ENCODE results near the gene PPP1R12A. TPM values are rescaled to one million over a fixed set of nuclear protein-coding genes. Genes with fewer than 3 reads are reported as not detected.

PPP1R12A gene
- total RNA-seq, 1 experiment from 2014 or later, result 52.0 TPM

GRCh38 chr12:79936670-79937069, 1.8 kb upstream of the PPP1R12A start:
- no peak for DNase-seq (ENCODE audit: low read depth, low spot score)
- POLR2A ChIA-PET, result interaction anchor here (1.4 kb wide), 1 partner anchor 14 kb away, joined by 4 read pairs; no protein-coding TSS in a partner anchor
- Histone ChIP-seq H3K4me1 (ENCODE audit: control insufficient read depth in 1 of 2, insufficient read depth in 2 of 2, low read length in 2 of 2) (peaks cover 3 to 15% of the 10 kb centered on the region in 2 experiments; a peak in 3 of 4 replicates), H3K9me3 (ENCODE audit: control insufficient read depth in 1 of 2, insufficient read depth in 1 of 2, low read depth in 1 of 2, low read length in 2 of 2) (no peaks in the 10 kb centered on the region), H3K4me2 (ENCODE audit: low read length) (peak overlapping the region; percentile 89; the same call in 1 of the 2 replicates), H3K4me3 (replicated peaks in 1 of 2; ENCODE audit: low read depth in 1 of 2, low read length in 2 of 2) (no peak overlapping the region), H3K27me3 (ENCODE audit: insufficient read depth, low read length) (no peaks in the 10 kb centered on the region), H4K20me1 (ENCODE audit: insufficient read depth) (no peaks in the 10 kb centered on the region), H2AFZ (ENCODE audit: low read depth, low read length, poor library complexity, severe bottlenecking) (no peak overlapping the region), H3K27ac (ENCODE audit: low read depth, low read length) (no peak overlapping the region), H3K36me3 (ENCODE audit: control insufficient read depth in 1 of 2, insufficient read depth in 2 of 2, low read length in 2 of 2) (no peaks in the 10 kb centered on the region), H3K9me2 (ENCODE audit: insufficient read depth) (no peaks in the 10 kb centered on the region), H3K79me2 (ENCODE audit: insufficient read depth, low read length) (peaks cover 31% of the 10 kb centered on the region), H3K9ac (ENCODE audit: low read length) (no peak overlapping the region)
- intact Hi-C loops (cut with micrococcal nuclease), result no loop called here
- CTCF ChIA-PET, result interaction anchor here (1.9 kb wide), 1 partner anchor 250 kb away, joined by 4 read pairs; no protein-coding TSS in a partner anchor
- RAD21 ChIA-PET (ENCODE audit: low non-redundant PET in 1 of 2, low total read pairs in 2 of 2, uncharacterized antibody in 2 of 2, unreplicated experiment in 2 of 2), result interaction anchor here in 1 of 2 experiments (0.7 kb wide), 1 partner anchor 333 kb away, joined by 3 read pairs; no protein-coding TSS in a partner anchor
- ATAC-seq, result no peak
- no TSS peak for BruUV-seq (replicated peaks)
- no peak for TF ChIP-seq EGR1 (IDR thresholded peaks at IDR 0.05; ENCODE audit: low read depth)
- TF ChIP-seq YY1 (IDR thresholded peaks at IDR 0.05; ENCODE audit: extremely low read depth, insufficient replicate concordance, low read depth, low read length), result no peak
- no peak for TF ChIP-seq POLR2A (IDR thresholded peaks at IDR 0.05; ENCODE audit: borderline replicate concordance, extremely low read depth, insufficient read depth, insufficient read length)
- no peak for TF ChIP-seq SIN3A (IDR thresholded peaks at IDR 0.05; ENCODE audit: low read depth)
- no peak for TF ChIP-seq CTCF (IDR thresholded peaks at IDR 0.05 in 2 of 3, conservative IDR thresholded peaks at IDR 0.05 in 1 of 3; ENCODE audit: borderline replicate concordance in 1 of 3, insufficient read depth in 1 of 3, low read depth in 2 of 3, low read length in 2 of 3)
- TF ChIP-seq CBX3 (IDR thresholded peaks at IDR 0.05; ENCODE audit: low read depth), result no peak
- no peak for TF ChIP-seq TCF7L2 (IDR thresholded peaks at IDR 0.05; ENCODE audit: borderline replicate concordance, extremely low read depth, insufficient read depth, insufficient read length)
- TF ChIP-seq, protein P1, sequence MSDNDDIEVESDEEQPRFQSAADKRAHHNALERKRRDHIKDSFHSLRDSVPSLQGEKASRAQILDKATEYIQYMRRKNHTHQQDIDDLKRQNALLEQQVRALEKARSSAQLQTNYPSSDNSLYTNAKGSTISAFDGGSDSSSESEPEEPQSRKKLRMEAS (IDR thresholded peaks at IDR 0.05), result no peak
- TF ChIP-seq JUND (IDR thresholded peaks at IDR 0.05), result no peak
- TF ChIP-seq FOSL1 (IDR thresholded peaks at IDR 0.05; ENCODE audit: low read depth), result no peak
- TF ChIP-seq, protein P2, sequence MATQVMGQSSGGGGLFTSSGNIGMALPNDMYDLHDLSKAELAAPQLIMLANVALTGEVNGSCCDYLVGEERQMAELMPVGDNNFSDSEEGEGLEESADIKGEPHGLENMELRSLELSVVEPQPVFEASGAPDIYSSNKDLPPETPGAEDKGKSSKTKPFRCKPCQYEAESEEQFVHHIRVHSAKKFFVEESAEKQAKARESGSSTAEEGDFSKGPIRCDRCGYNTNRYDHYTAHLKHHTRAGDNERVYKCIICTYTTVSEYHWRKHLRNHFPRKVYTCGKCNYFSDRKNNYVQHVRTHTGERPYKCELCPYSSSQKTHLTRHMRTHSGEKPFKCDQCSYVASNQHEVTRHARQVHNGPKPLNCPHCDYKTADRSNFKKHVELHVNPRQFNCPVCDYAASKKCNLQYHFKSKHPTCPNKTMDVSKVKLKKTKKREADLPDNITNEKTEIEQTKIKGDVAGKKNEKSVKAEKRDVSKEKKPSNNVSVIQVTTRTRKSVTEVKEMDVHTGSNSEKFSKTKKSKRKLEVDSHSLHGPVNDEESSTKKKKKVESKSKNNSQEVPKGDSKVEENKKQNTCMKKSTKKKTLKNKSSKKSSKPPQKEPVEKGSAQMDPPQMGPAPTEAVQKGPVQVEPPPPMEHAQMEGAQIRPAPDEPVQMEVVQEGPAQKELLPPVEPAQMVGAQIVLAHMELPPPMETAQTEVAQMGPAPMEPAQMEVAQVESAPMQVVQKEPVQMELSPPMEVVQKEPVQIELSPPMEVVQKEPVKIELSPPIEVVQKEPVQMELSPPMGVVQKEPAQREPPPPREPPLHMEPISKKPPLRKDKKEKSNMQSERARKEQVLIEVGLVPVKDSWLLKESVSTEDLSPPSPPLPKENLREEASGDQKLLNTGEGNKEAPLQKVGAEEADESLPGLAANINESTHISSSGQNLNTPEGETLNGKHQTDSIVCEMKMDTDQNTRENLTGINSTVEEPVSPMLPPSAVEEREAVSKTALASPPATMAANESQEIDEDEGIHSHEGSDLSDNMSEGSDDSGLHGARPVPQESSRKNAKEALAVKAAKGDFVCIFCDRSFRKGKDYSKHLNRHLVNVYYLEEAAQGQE (IDR thresholded peaks at IDR 0.05; ENCODE audit: low read depth), result no peak
- no peak for TF ChIP-seq ELF1 (IDR thresholded peaks at IDR 0.05; ENCODE audit: borderline replicate concordance, low read depth)
- TF ChIP-seq SP1 (IDR thresholded peaks at IDR 0.05; ENCODE audit: low read depth), result no peak
- no peak for TF ChIP-seq ZNF274 (IDR thresholded peaks at IDR 0.05; ENCODE audit: low read depth, low read length)
- no peak for TF ChIP-seq ZFX (IDR thresholded peaks at IDR 0.05)
- TF ChIP-seq POLR2AphosphoS5 (IDR thresholded peaks at IDR 0.05; ENCODE audit: low read depth, low read length), result no peak
- TF ChIP-seq SRF (IDR thresholded peaks at IDR 0.05; ENCODE audit: low read depth), result no peak
- no peak for TF ChIP-seq ZBTB33 (IDR thresholded peaks at IDR 0.05; ENCODE audit: extremely low read depth, insufficient replicate concordance, low read length)
- no peak for TF ChIP-seq CEBPB (IDR thresholded peaks at IDR 0.05; ENCODE audit: low read depth)
- no peak for TF ChIP-seq EZH2 (IDR thresholded peaks at IDR 0.05)
